Measurements from ENCODE around the gene HOXB3. TPM values are rescaled to one million over a fixed set of nuclear protein-coding genes. Genes with fewer than 3 reads are reported as not detected.

Gene HOXB3
- total RNA-seq, 4 donors from 2014 or later = 11.4 to 48.7 (median 24.2) TPM

GRCh38 chr17:48610282-48611211, 20.5 kb upstream of the HOXB3 start, which contains the start of gene HOXB7:
HOXB7 (minus strand) TSS chr17:48611017; CDS start chr17:48610918, 99 bp downstream.
- Histone ChIP-seq H3K4me3 (peak within 1 kb of the TSS; percentile 15 to 54), H3K27me3 (peaks cover 100% of the 10 kb centered on the region), H3K4me1 (peaks cover 0 to 54% (median 11%) of the 10 kb centered on the region in 3 donors), H3K27ac (peak within 1 kb of the TSS in 2 of 4 donors; percentile 35 to 68), H3K36me3 (no peaks in the 10 kb centered on the region), H3K9me3 (no peaks in the 10 kb centered on the region)
- peak; percentile 52 for ATAC-seq
- TF ChIP-seq EP300 (IDR thresholded peaks at IDR 0.05) = no peak
- TF ChIP-seq POLR2AphosphoS5 (IDR thresholded peaks at IDR 0.05) = peak; percentile 3
- WGBS, 2 donors (ENCODE audit: low coverage in 1 of 2) = 1 to 2% methylated on average over 11 to 24 of the region's 79 CpGs

- Histone ChIP-seq H3K36me3 (no peaks in the 10 kb centered on the region), H3K4me1 (peaks cover 0 to 53% (median 11%) of the 10 kb centered on the region in 3 donors), H3K9me3 (no peaks in the 10 kb centered on the region), H3K27me3 (peaks cover 100% of the 10 kb centered on the region), H3K4me3 (peak overlapping the region in 1 of 2 donors; percentile 54), H3K27ac (no peak overlapping the region)
- ATAC-seq = no peak
- TF ChIP-seq CTCF (IDR thresholded peaks at IDR 0.05) = no peak
- no peak for TF ChIP-seq POLR2AphosphoS5 (IDR thresholded peaks at IDR 0.05)
- no peak for TF ChIP-seq POLR2A (IDR thresholded peaks at IDR 0.05)
- TF ChIP-seq EP300 (IDR thresholded peaks at IDR 0.05) = no peak
- 15% methylated on average over 4 of the region's 15 CpGs; no CpG with 5 or more reads in 1 of the 2 donors for whole genome bisulfite sequencing, 2 donors (ENCODE audit: low coverage in 1 of 2)
Measured at GRCh38 chr17:48609759-48610281, 19.8 kb upstream of the HOXB3 start.

- ATAC-seq = no peak
- H3K36me3 ChIP-seq = no peaks in the 10 kb centered on the region
- TF ChIP-seq POLR2AphosphoS5 (IDR thresholded peaks at IDR 0.05) (no peak), CTCF (IDR thresholded peaks at IDR 0.05) (no peak), POLR2A (IDR thresholded peaks at IDR 0.05) (no peak), EP300 (IDR thresholded peaks at IDR 0.05) (no peak)
- H3K4me1 ChIP-seq = peaks cover 0 to 46% (median 11%) of the 10 kb centered on the region in 3 donors
- peaks cover 100% of the 10 kb centered on the region for H3K27me3 ChIP-seq
- H3K9me3 ChIP-seq = no peaks in the 10 kb centered on the region
- H3K4me3 ChIP-seq = no peak overlapping the region
- H3K27ac ChIP-seq = no peak overlapping the region
Measured at GRCh38 chr17:48609033-48609432, 19.0 kb upstream of the HOXB3 start.

GRCh38 chr17:48608494-48608834, 18.4 kb upstream of the HOXB3 start:
- no peak overlapping the region for H3K27ac ChIP-seq
- ATAC-seq = no peak
- TF ChIP-seq POLR2A (IDR thresholded peaks at IDR 0.05) (no peak), EP300 (IDR thresholded peaks at IDR 0.05) (no peak), CTCF (IDR thresholded peaks at IDR 0.05) (no peak)
- H3K27me3 ChIP-seq = peaks cover 100% of the 10 kb centered on the region
- H3K4me1 ChIP-seq = peaks cover 0 to 45% (median 11%) of the 10 kb centered on the region in 3 donors
- H3K9me3 ChIP-seq = no peaks in the 10 kb centered on the region
- H3K4me3 ChIP-seq = no peak overlapping the region
- WGBS, 2 donors (ENCODE audit: low coverage in 1 of 2) = 90 to 100% methylated on average over 1 of the region's 1 CpG
- H3K36me3 ChIP-seq = no peaks in the 10 kb centered on the region

GRCh38 chr17:48606892-48607614, 17.0 kb upstream of the HOXB3 start:
- TF ChIP-seq POLR2A (IDR thresholded peaks at IDR 0.05) (no peak), POLR2AphosphoS5 (IDR thresholded peaks at IDR 0.05) (no peak), EP300 (IDR thresholded peaks at IDR 0.05) (no peak)
- Histone ChIP-seq H3K9me3 (no peaks in the 10 kb centered on the region), H3K4me3 (no peak overlapping the region), H3K36me3 (no peaks in the 10 kb centered on the region), H3K4me1 (peaks cover 0 to 45% (median 11%) of the 10 kb centered on the region in 3 donors), H3K27me3 (peaks cover 100% of the 10 kb centered on the region), H3K27ac (no peak overlapping the region)
- WGBS, 2 donors (ENCODE audit: low coverage in 1 of 2) = 34 to 48% methylated on average over 9 of the region's 9 CpGs
- ATAC-seq = no peak
